ENCODE data around the gene PIWIL1. TPM values are rescaled to one million over a fixed set of nuclear protein-coding genes. Genes with fewer than 3 reads are reported as not detected.

PIWIL1 gene
- total and polyA plus RNA-seq, 11 donors = not detected

GRCh38 chr12:130316251-130316650, 21.4 kb upstream of the PIWIL1 start:
- peaks cover 0 to 14% (median 1%) of the 10 kb centered on the region in 9 donors for H3K27me3 ChIP-seq
- WGBS, 4 donors = 90 to 94% (median 91%) methylated on average over 3 of the region's 3 CpGs

GRCh38 chr12:130320536-130320935, 17.2 kb upstream of the PIWIL1 start:
- peaks cover 0 to 4% (median 0%) of the 10 kb centered on the region in 12 donors for H3K9me3 ChIP-seq
- no peak overlapping the region for H3K4me3 ChIP-seq
- no peak for DNase-seq
- 59 to 73% (median 62%) methylated on average over 2 of the region's 2 CpGs for WGBS, 4 donors
- no peak for ATAC-seq
- no peak overlapping the region for H3K27ac ChIP-seq
- H3K36me3 ChIP-seq = no peaks in the 10 kb centered on the region
- H3K27me3 ChIP-seq = peaks cover 0 to 19% (median 0%) of the 10 kb centered on the region in 9 donors
- TF ChIP-seq, protein P1, sequence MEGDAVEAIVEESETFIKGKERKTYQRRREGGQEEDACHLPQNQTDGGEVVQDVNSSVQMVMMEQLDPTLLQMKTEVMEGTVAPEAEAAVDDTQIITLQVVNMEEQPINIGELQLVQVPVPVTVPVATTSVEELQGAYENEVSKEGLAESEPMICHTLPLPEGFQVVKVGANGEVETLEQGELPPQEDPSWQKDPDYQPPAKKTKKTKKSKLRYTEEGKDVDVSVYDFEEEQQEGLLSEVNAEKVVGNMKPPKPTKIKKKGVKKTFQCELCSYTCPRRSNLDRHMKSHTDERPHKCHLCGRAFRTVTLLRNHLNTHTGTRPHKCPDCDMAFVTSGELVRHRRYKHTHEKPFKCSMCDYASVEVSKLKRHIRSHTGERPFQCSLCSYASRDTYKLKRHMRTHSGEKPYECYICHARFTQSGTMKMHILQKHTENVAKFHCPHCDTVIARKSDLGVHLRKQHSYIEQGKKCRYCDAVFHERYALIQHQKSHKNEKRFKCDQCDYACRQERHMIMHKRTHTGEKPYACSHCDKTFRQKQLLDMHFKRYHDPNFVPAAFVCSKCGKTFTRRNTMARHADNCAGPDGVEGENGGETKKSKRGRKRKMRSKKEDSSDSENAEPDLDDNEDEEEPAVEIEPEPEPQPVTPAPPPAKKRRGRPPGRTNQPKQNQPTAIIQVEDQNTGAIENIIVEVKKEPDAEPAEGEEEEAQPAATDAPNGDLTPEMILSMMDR (IDR thresholded peaks at IDR 0.05) = no peak
- no peak for TF ChIP-seq POLR2A (IDR thresholded peaks at IDR 0.05)
- intact Hi-C loops (cut with DNase I) = no loop called here
- no peaks in the 10 kb centered on the region for H3K4me1 ChIP-seq

More at GRCh38 chr12:130316251-130316650, 21.4 kb upstream of the PIWIL1 start:
- Histone ChIP-seq H3K4me3 (no peak overlapping the region), H3K4me1 (no peaks in the 10 kb centered on the region), H3K27ac (no peak overlapping the region), H3K9me3 (no peaks in the 10 kb centered on the region), H3K36me3 (no peaks in the 10 kb centered on the region)
- TF ChIP-seq, protein P1 (IDR thresholded peaks at IDR 0.05) = no peak
- TF ChIP-seq POLR2A (IDR thresholded peaks at IDR 0.05) = no peak
- ATAC-seq (no peak), DNase-seq (no peak)
- intact Hi-C loops (cut with DNase I) = no loop called here

DNA sequence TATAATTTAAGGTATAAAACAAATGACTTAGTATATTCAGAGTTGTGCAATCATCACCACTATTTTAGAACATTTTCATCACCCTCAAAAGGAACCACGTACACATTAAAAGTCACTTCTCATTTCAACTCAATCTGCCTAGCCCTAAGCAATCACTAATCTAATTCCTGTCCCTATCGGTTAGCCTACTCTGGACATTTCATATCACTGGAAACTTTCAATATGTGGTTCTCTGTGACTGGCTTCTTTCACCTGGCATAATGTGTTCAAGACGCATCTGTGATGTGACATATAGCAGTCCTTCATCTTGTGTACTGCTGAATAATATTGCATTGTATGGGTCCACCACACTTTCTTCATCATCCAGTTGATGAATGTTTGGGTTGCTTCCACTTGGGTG, 15.4 kb upstream of the PIWIL1 start:
- Histone ChIP-seq H3K27ac (no peak overlapping the region), H3K4me3 (no peak overlapping the region), H3K9me3 (peaks cover 0 to 4% (median 0%) of the 10 kb centered on the region in 12 donors), H3K4me1 (no peaks in the 10 kb centered on the region), H3K36me3 (no peaks in the 10 kb centered on the region), H3K27me3 (peaks cover 0 to 19% (median 0%) of the 10 kb centered on the region in 9 donors)
- TF ChIP-seq, protein P1 (IDR thresholded peaks at IDR 0.05) = no peak
- no peak for TF ChIP-seq POLR2A (IDR thresholded peaks at IDR 0.05)
- DNase-seq = no peak
- 66 to 69% (median 68%) methylated on average over 3 of the region's 3 CpGs for WGBS, 4 donors
- ATAC-seq = no peak
- intact Hi-C loops (cut with DNase I) = no loop called here

GRCh38 chr12:130330685-130331084, 7.0 kb upstream of the PIWIL1 start:
- H3K4me1 ChIP-seq = no peaks in the 10 kb centered on the region
- no peak overlapping the region for H3K4me3 ChIP-seq
- DNase-seq = no peak
- no peak for ATAC-seq
- no peak overlapping the region for H3K27ac ChIP-seq
- no peak for TF ChIP-seq POLR2A (IDR thresholded peaks at IDR 0.05)
- WGBS, 4 donors = 83 to 86% (median 84%) methylated on average over 9 of the region's 9 CpGs
- H3K9me3 ChIP-seq = no peaks in the 10 kb centered on the region
- H3K27me3 ChIP-seq = peaks cover 0 to 26% (median 7%) of the 10 kb centered on the region in 9 donors
- intact Hi-C loops (cut with DNase I) = loop anchor here in 1 of 10 donors (5.0 kb wide), 1 partner anchor 43 kb away; no protein-coding TSS in a partner anchor
- no peaks in the 10 kb centered on the region for H3K36me3 ChIP-seq

DNA sequence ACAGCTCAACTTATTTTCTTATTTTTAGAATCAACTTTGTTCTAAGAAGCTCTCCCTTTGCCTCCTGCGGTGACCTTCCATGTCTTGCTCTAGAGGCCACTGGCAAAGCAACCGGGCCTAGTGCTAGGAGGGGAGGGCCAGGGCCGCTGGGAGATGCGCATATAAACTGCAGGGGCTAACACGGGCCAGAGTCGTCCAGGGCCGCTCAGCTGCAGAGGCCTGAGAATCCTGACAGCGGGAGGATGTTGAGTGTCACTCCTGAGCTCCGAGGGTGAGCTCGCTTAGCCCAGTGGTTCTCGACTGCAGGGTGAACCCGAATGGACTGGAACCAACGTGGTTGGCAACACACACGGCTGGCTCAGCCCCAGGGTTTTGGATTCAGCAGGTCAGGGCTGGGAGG, 6.5 kb upstream of the PIWIL1 start:
- no peak for TF ChIP-seq POLR2A (IDR thresholded peaks at IDR 0.05)
- TF ChIP-seq, protein P1 (IDR thresholded peaks at IDR 0.05) = no peak
- Histone ChIP-seq H3K36me3 (no peaks in the 10 kb centered on the region), H3K9me3 (no peaks in the 10 kb centered on the region), H3K4me1 (no peaks in the 10 kb centered on the region), H3K27ac (no peak overlapping the region), H3K27me3 (peaks cover 0 to 26% (median 7%) of the 10 kb centered on the region in 9 donors), H3K4me3 (no peak overlapping the region)
- intact Hi-C loops (cut with DNase I) = loop anchor here in 1 of 10 donors (5.0 kb wide), 1 partner anchor 44 kb away; no protein-coding TSS in a partner anchor
- DNase-seq (no peak), ATAC-seq (no peak)
- 62 to 83% (median 69%) methylated on average over 14 of the region's 14 CpGs for WGBS, 4 donors

Measured in heart left ventricle (tissue), 16 donors.